Brain microvascular endothelial cell (primary cell): ENCODE results near the gene ZNF180.
"Not testable (repeated sequence)": the region's sequence is repeated elsewhere in the genome, so short reads cannot be mapped to it uniquely, and the experiment has no call there.

Source experiments
- DNase-seq: peaks from one replicate; pipeline ENCODE4 v3.0.0-alpha.2; 2020
- H3K27ac ChIP-seq: fragments of 250-450 bp; sonication (Bioruptor Pico); 2 replicates; pipeline ENCODE4 v1.5.1; 2020; ENCODE audit warnings: mild to moderate bottlenecking, moderate library complexity
- H3K27me3 ChIP-seq: fragments of 250-450 bp; sonication (Bioruptor Pico); replicated peaks from 2 replicates; pipeline ENCODE4 v1.5.1; 2020; ENCODE audit warnings: mild to moderate bottlenecking
- H3K36me3 ChIP-seq: fragments of 250-450 bp; sonication (Bioruptor Pico); replicated peaks from 2 replicates; pipeline ENCODE4 v1.5.1; 2020; ENCODE audit warnings: mild to moderate bottlenecking
- H3K4me3 ChIP-seq: 2 replicates; pipeline ENCODE4 v1.5.1; 2011; ENCODE audit warnings: low read depth, mild to moderate bottlenecking, control low read depth, low read length, moderate library complexity
- in situ Hi-C: cut with HindIII; loops from 2 replicates; pipeline ENCODE4 v1.10.0; 2017; ENCODE audit warnings: low sequenced_read_pairs, low pct_ligation_motif_present
- TF ChIP-seq, protein P1 (sequence below): IDR thresholded peaks from 2 replicates; pipeline ENCODE4 v1.5.1; 2011; ENCODE audit warnings: low read depth, mild to moderate bottlenecking, moderate library complexity, low read length, control low read depth, inconsistent platforms; ENCODE audit errors: missing control alignments

ZNF180 gene

DNA sequence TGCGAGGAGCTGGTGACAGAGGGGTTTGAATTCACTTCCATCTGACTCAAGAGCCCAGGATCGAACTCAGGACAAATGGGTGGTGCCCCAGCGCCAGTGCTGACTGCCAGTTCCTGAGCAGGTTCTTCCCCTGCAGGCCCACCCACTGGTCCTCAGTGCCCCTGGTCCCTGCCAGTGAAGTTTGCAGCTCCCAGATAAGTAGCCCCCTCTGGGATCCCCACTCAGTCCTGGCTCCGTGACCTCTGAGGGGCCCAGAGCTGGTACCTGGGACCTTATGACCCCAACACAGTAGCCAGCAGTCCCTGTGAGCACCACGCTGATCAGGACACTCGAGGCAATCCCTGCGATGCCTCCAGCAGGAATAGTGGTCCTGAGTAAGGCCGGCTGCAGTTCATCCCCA lies 40.4 kb upstream of the ZNF180 start:
- no peaks in the 10 kb centered on the region for H3K36me3 ChIP-seq

DNA sequence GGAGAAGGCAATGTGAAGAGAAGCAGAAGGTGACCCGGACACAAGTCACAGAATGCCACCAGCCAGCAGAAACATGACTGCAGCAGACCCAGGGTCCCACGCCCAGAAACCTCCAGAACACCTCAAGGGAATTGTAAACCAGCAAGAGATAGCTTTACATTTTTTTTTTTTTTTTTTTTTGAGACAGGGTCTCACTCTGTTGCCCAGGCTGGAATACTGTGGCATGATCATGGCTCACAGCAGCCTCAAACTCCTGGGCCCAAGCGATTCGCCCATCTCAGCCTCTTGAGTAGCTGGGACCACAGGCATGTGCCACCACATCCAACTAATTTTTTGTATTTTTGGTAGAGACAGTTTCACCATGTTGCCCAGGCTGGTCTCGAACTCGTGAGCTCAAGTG lies 39.7 kb upstream of the ZNF180 start:
- no peaks in the 10 kb centered on the region for H3K27me3 ChIP-seq
- in situ Hi-C loops, result no loop called here
- TF ChIP-seq, protein P1, sequence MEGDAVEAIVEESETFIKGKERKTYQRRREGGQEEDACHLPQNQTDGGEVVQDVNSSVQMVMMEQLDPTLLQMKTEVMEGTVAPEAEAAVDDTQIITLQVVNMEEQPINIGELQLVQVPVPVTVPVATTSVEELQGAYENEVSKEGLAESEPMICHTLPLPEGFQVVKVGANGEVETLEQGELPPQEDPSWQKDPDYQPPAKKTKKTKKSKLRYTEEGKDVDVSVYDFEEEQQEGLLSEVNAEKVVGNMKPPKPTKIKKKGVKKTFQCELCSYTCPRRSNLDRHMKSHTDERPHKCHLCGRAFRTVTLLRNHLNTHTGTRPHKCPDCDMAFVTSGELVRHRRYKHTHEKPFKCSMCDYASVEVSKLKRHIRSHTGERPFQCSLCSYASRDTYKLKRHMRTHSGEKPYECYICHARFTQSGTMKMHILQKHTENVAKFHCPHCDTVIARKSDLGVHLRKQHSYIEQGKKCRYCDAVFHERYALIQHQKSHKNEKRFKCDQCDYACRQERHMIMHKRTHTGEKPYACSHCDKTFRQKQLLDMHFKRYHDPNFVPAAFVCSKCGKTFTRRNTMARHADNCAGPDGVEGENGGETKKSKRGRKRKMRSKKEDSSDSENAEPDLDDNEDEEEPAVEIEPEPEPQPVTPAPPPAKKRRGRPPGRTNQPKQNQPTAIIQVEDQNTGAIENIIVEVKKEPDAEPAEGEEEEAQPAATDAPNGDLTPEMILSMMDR, result no peak
- no peak for DNase-seq
- H3K4me3 ChIP-seq, result no peak overlapping the region
- no peaks in the 10 kb centered on the region for H3K36me3 ChIP-seq
- H3K27ac ChIP-seq, result no peak overlapping the region

More for the DNA sequence above, 40.4 kb upstream of the ZNF180 start:
- H3K27ac ChIP-seq, result no peak overlapping the region
- H3K27me3 ChIP-seq, result no peaks in the 10 kb centered on the region
- DNase-seq, result no peak
- in situ Hi-C loops, result no loop called here
- TF ChIP-seq, protein P1, result no peak
- no peak overlapping the region for H3K4me3 ChIP-seq

- Histone ChIP-seq H3K36me3 (no peaks in the 10 kb centered on the region), H3K27ac (no peak overlapping the region), H3K4me3 (no peak overlapping the region), H3K27me3 (no peaks in the 10 kb centered on the region)
- TF ChIP-seq, protein P1, result no peak
- peak; percentile 5 for DNase-seq
- in situ Hi-C loops, result no loop called here
These were observed 39.0 kb upstream of the ZNF180 start for GRCh38 chr19:44539236-44539826.

DNA sequence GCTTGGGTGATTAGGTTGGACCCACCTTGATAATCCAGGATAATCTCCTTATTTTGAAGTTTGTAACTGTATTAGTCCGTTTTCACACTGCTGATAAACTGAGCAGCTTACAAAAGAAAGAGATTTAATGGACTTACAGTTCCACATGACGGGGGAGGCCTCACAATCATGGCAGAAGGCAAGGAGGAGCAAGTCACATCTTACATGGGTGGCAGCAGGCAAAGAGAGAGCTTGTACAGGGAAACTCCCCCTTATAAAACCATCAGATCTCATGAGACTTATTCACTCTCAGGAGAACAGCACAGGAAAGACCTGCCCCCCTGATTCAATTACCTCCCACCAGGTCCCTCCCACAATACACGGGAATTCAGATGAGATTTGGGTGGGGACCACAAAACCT lies 35.0 kb upstream of the ZNF180 start:
- in situ Hi-C loops, H3K27me3 ChIP-seq, DNase-seq, H3K4me3 ChIP-seq, H3K27ac ChIP-seq, H3K36me3 ChIP-seq: not testable (repeated sequence)

GRCh38 chr19:44532819-44533218 lies 32.5 kb upstream of the ZNF180 start:
- in situ Hi-C loops, result no loop called here
- Histone ChIP-seq H3K27me3 (no peaks in the 10 kb centered on the region), H3K36me3 (no peaks in the 10 kb centered on the region), H3K27ac (no peak overlapping the region), H3K4me3 (no peak overlapping the region)
- TF ChIP-seq, protein P1, result no peak
- DNase-seq, result no peak

DNA sequence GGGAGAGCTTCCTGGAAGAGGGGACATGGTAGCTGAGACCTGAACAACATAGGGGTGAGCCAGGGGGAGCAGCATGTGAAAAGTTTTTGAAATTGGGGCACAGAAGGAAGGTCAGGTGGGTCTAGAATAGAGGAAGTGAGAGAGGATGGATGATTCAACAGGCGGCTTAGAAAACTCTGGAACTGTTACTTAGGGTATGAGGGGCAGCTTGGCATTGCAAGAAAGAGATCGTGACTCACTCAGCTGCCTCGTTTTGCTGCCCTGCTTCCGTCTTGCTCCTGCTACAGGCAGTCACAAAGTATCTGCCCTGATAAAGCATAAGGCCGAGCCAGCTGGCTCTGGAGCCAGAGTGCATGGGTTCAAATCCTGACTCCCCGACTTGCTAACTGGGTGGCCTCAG lies 30.5 kb upstream of the ZNF180 start:
- TF ChIP-seq, protein P1, result no peak
- no peak overlapping the region for H3K4me3 ChIP-seq
- in situ Hi-C loops, result no loop called here
- peak; percentile 11 for DNase-seq
- no peak overlapping the region for H3K27ac ChIP-seq
- no peaks in the 10 kb centered on the region for H3K27me3 ChIP-seq
- H3K36me3 ChIP-seq, result no peaks in the 10 kb centered on the region
